ENCODE measurements around the gene PPTC7.

The PPTC7 gene

GRCh38 chr12:110556705-110557104 lies 26.4 kb downstream of the PPTC7 start:
- Histone ChIP-seq H3K27me3 (ENCODE audit: control insufficient read depth, low read length) (no peaks in the 10 kb centered on the region), H3K4me2 (ENCODE audit: low read length) (no peak overlapping the region), H3F3A (ENCODE audit: control insufficient read depth, insufficient read depth) (peaks cover 8% of the 10 kb centered on the region; the same call in 1 of the 2 replicates), H3K9me2 (replicated peaks; ENCODE audit: control insufficient read depth, low read length) (no peaks in the 10 kb centered on the region), H3K9me3 (ENCODE audit: control insufficient read depth, insufficient read depth, low read length) (no peaks in the 10 kb centered on the region), H3K27ac (ENCODE audit: low read depth, low read length) (no peak overlapping the region), H3K79me2 (ENCODE audit: control insufficient read depth, low read length) (peaks cover 100% of the 10 kb centered on the region), H3K4me1 (ENCODE audit: control insufficient read depth, low read length) (peaks cover 45% of the 10 kb centered on the region), H3K4me3 (ENCODE audit: low read length) (no peak overlapping the region), H4K20me1 (ENCODE audit: control insufficient read depth, insufficient read depth, low read depth, low read length) (peaks cover 7% of the 10 kb centered on the region; the same call in 1 of the 2 replicates), H3K36me3 (ENCODE audit: control insufficient read depth, low read length) (peaks cover 32% of the 10 kb centered on the region)
- TF ChIP-seq CTCF (IDR thresholded peaks at IDR 0.05; ENCODE audit: low read depth, low read length, poor library complexity, severe bottlenecking) (no peak), EZH2phosphoT487 (IDR thresholded peaks at IDR 0.05; ENCODE audit: borderline replicate concordance, low read length) (no peak)

- H3K79me2 ChIP-seq (ENCODE audit: control insufficient read depth, low read length), result peaks cover 100% of the 10 kb centered on the region
- H3K9me2 ChIP-seq (replicated peaks; ENCODE audit: control insufficient read depth, low read length), result no peaks in the 10 kb centered on the region
- no peak overlapping the region for H3K4me3 ChIP-seq (ENCODE audit: low read length)
- no peak overlapping the region for H3K4me2 ChIP-seq (ENCODE audit: low read length)
- H3K9me3 ChIP-seq (ENCODE audit: control insufficient read depth, insufficient read depth, low read length), result no peaks in the 10 kb centered on the region
- H3K27ac ChIP-seq (ENCODE audit: low read depth, low read length), result no peak overlapping the region
- H4K20me1 ChIP-seq (ENCODE audit: control insufficient read depth, insufficient read depth, low read depth, low read length), result peaks cover 6% of the 10 kb centered on the region; the same call in 1 of the 2 replicates
- TF ChIP-seq EZH2phosphoT487 (IDR thresholded peaks at IDR 0.05; ENCODE audit: borderline replicate concordance, low read length), result no peak
- no peak for TF ChIP-seq CTCF (IDR thresholded peaks at IDR 0.05; ENCODE audit: low read depth, low read length, poor library complexity, severe bottlenecking)
- peaks cover 38% of the 10 kb centered on the region for H3K4me1 ChIP-seq (ENCODE audit: control insufficient read depth, low read length)
- peaks cover 8% of the 10 kb centered on the region; the same call in 1 of the 2 replicates for H3F3A ChIP-seq (ENCODE audit: control insufficient read depth, insufficient read depth)
- H3K27me3 ChIP-seq (ENCODE audit: control insufficient read depth, low read length), result no peaks in the 10 kb centered on the region
- H3K36me3 ChIP-seq (ENCODE audit: control insufficient read depth, low read length), result peaks cover 34% of the 10 kb centered on the region
Measured at GRCh38 chr12:110555577-110556406, 27.3 kb downstream of the PPTC7 start.

- Histone ChIP-seq H3K27ac (ENCODE audit: low read depth, low read length) (no peak overlapping the region), H4K20me1 (ENCODE audit: control insufficient read depth, insufficient read depth, low read depth, low read length) (peaks cover 6% of the 10 kb centered on the region; the same call in 1 of the 2 replicates), H3K79me2 (ENCODE audit: control insufficient read depth, low read length) (peaks cover 97% of the 10 kb centered on the region), H3K27me3 (ENCODE audit: control insufficient read depth, low read length) (no peaks in the 10 kb centered on the region), H3K4me1 (ENCODE audit: control insufficient read depth, low read length) (peaks cover 27% of the 10 kb centered on the region), H3K9me2 (replicated peaks; ENCODE audit: control insufficient read depth, low read length) (no peaks in the 10 kb centered on the region), H3K4me2 (ENCODE audit: low read length) (no peak overlapping the region), H3K36me3 (ENCODE audit: control insufficient read depth, low read length) (peaks cover 34% of the 10 kb centered on the region), H3K4me3 (ENCODE audit: low read length) (no peak overlapping the region), H3K9me3 (ENCODE audit: control insufficient read depth, insufficient read depth, low read length) (no peaks in the 10 kb centered on the region), H3F3A (ENCODE audit: control insufficient read depth, insufficient read depth) (peaks cover 8% of the 10 kb centered on the region; the same call in 1 of the 2 replicates)
- TF ChIP-seq CTCF (IDR thresholded peaks at IDR 0.05; ENCODE audit: low read depth, low read length, poor library complexity, severe bottlenecking) (no peak), EZH2phosphoT487 (IDR thresholded peaks at IDR 0.05; ENCODE audit: borderline replicate concordance, low read length) (no peak)
Measured at GRCh38 chr12:110554184-110554583, 28.9 kb downstream of the PPTC7 start.

All from DOHH2 (cell line).